Measurements from ENCODE around the gene ADGRB2.

DNA sequence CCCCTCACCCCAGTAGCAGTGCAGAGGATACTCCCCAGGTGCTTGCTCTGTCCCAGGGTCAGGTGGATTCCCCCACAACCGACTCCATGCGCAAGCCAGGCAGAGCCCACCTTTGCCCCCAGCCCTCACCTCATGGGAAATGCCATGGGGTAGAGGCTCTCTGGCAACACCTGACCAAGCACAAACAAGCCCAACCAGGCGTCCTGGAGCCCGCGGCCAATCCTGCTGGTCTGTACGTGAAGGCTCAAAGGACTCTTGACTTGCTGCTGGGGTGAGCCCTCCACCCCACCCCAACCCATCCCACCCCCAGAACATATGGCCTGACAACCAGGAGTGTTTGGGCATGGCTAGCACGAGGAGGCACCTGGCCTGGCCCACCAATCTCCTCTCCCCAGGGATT lies 1.8 kb downstream of the ADGRB2 start:
- TF ChIP-seq CTCF (conservative IDR thresholded peaks at IDR 0.05 in 1 of 2, IDR thresholded peaks at IDR 0.05 in 1 of 2; ENCODE audit: low read depth in 1 of 2, low read length in 2 of 2), result no peak
- no peak for TF ChIP-seq EZH2 (IDR thresholded peaks at IDR 0.05; ENCODE audit: low read length, missing control alignments)
